ENCODE data around the gene ZKSCAN3. TPM values are rescaled to one million over a fixed set of nuclear protein-coding genes. Genes with fewer than 3 reads are reported as not detected.
"Not testable (repeated sequence)": the region's sequence is repeated elsewhere in the genome, so short reads cannot be mapped to it uniquely, and the experiment has no call there.

ZKSCAN3 gene
- total RNA-seq, 2 experiments from 2014 or later = 2.3 to 3.0 TPM

- POLR2A ChIA-PET = interaction anchor here (0.6 kb wide), 1 partner anchor 13 kb away, joined by 3 read pairs; no protein-coding TSS in a partner anchor
- CTCF ChIA-PET = no interaction called here
Measured at GRCh38 chr6:28395918-28396317, 46.2 kb downstream of the ZKSCAN3 start.

GRCh38 chr6:28399350-28400121 lies 49.8 kb downstream of the ZKSCAN3 start, which contains the start of gene ZSCAN12:
TSS of gene ZSCAN12 (minus strand) at chr6:28399747. CDS start at chr6:28398405, 1,342 bp downstream.
- ATAC-seq = peak; percentile 96

More at GRCh38 chr6:28395918-28396317, 46.2 kb downstream of the ZKSCAN3 start:
- intact Hi-C loops (cut with micrococcal nuclease) = no loop called here
- Mint-ChIP-seq H3K36me3 (ENCODE audit: low read depth) (peaks cover 64% of the 10 kb centered on the region), H3K27me3 (no peaks in the 10 kb centered on the region), H3K4me3 (no peak overlapping the region), H3K9me3 (no peaks in the 10 kb centered on the region), H3K4me1 (ENCODE audit: low read depth) (peaks cover 49% of the 10 kb centered on the region), H3K27ac (no peak overlapping the region)
- DNase-seq = no peak
- ATAC-seq = no peak
- TF ChIP-seq CTCF (IDR thresholded peaks at IDR 0.05) = no peak

GRCh38 chr6:28400122-28400451 lies 50.3 kb downstream of the ZKSCAN3 start:
- ATAC-seq (no peak), DNase-seq (no peak)
- Mint-ChIP-seq H3K4me3 (peak overlapping the region; percentile 91), H3K27ac (peak overlapping the region; percentile 96), H3K36me3 (ENCODE audit: low read depth) (peaks cover 36% of the 10 kb centered on the region), H3K9me3 (no peaks in the 10 kb centered on the region), H3K27me3 (peaks cover 26% of the 10 kb centered on the region), H3K4me1 (ENCODE audit: low read depth) (peaks cover 38% of the 10 kb centered on the region)
- intact Hi-C loops (cut with micrococcal nuclease) = loop anchor here (5.0 kb wide), 1 partner anchor 42 kb away; the partner anchor contains the start of gene ZSCAN23
- ChIA-PET POLR2A (no interaction called here), CTCF (no interaction called here)
- TF ChIP-seq CTCF (IDR thresholded peaks at IDR 0.05) = no peak

More at GRCh38 chr6:28399350-28400121, 49.8 kb downstream of the ZKSCAN3 start, which contains the start of gene ZSCAN12:
- Mint-ChIP-seq H3K27ac (peak within 1 kb of the TSS; percentile 96), H3K4me1 (ENCODE audit: low read depth) (peaks cover 42% of the 10 kb centered on the region), H3K4me3 (peak within 1 kb of the TSS; percentile 91), H3K27me3 (peaks cover 25% of the 10 kb centered on the region), H3K9me3 (no peaks in the 10 kb centered on the region), H3K36me3 (ENCODE audit: low read depth) (peaks cover 37% of the 10 kb centered on the region)
- CTCF ChIA-PET = interaction anchor here (1.0 kb wide), 1 partner anchor 43 kb away, joined by 3 read pairs; no protein-coding TSS in a partner anchor
- POLR2A ChIA-PET = interaction anchor here (0.7 to 1.3 kb wide), 5 partner anchors 9 to 258 kb away, joined by 3 to 4 read pairs (median 3); partner anchors contain the start of gene ZKSCAN8
- intact Hi-C loops (cut with micrococcal nuclease) = loop anchor here (5.0 kb wide), 1 partner anchor 43 kb away; the partner anchor contains the start of gene ZSCAN23
- DNase-seq = peak; percentile 94
- peak; percentile 63 for TF ChIP-seq CTCF (IDR thresholded peaks at IDR 0.05)

GRCh38 chr6:28401172-28401571 lies 51.4 kb downstream of the ZKSCAN3 start:
- Mint-ChIP-seq H3K9me3 (no peaks in the 10 kb centered on the region), H3K27me3 (peaks cover 31% of the 10 kb centered on the region), H3K27ac (no peak overlapping the region), H3K4me1 (ENCODE audit: low read depth) (peaks cover 27% of the 10 kb centered on the region), H3K36me3 (ENCODE audit: low read depth) (peaks cover 26% of the 10 kb centered on the region), H3K4me3 (peak overlapping the region; percentile 42)
- ATAC-seq (no peak), DNase-seq (no peak)
- ChIA-PET POLR2A (no interaction called here), CTCF (no interaction called here)
- no peak for TF ChIP-seq CTCF (IDR thresholded peaks at IDR 0.05)
- intact Hi-C loops (cut with micrococcal nuclease) = loop anchor here (5.0 kb wide), 1 partner anchor 41 kb away; the partner anchor contains the start of gene ZSCAN23

DNA sequence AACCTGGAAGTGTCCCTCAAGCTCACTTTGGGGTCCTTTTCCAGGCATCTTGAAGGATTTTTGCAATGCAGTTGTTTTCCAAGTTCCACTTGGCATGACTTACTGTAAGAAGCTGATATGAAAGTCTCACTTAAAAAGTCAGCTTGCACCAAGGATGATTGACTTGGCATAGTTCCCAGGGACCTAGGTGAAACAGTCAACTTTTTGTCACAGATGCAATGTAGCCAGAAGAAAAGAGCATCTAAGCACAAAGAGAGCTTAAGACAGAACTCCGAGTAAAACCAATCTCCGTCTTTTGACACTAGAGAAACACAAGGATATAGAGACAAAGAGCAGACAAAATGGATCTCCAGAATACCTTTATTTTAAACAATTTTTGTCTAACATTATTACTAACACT lies 52.5 kb downstream of the ZKSCAN3 start:
- Mint-ChIP-seq H3K9me3 (no peaks in the 10 kb centered on the region), H3K4me1 (ENCODE audit: low read depth) (peaks cover 21% of the 10 kb centered on the region), H3K27ac (no peak overlapping the region), H3K27me3 (peaks cover 36% of the 10 kb centered on the region), H3K36me3 (ENCODE audit: low read depth) (peaks cover 15% of the 10 kb centered on the region), H3K4me3 (no peak overlapping the region)
- no peak for TF ChIP-seq CTCF (IDR thresholded peaks at IDR 0.05)
- POLR2A ChIA-PET = no interaction called here
- ATAC-seq (no peak), DNase-seq (no peak)
- intact Hi-C loops (cut with micrococcal nuclease) = loop anchor here (5.0 kb wide), 1 partner anchor 40 kb away; the partner anchor contains the start of gene ZSCAN23
- CTCF ChIA-PET = interaction anchor here (0.7 kb wide), 1 partner anchor 19 kb away, joined by 3 read pairs; no protein-coding TSS in a partner anchor

DNA sequence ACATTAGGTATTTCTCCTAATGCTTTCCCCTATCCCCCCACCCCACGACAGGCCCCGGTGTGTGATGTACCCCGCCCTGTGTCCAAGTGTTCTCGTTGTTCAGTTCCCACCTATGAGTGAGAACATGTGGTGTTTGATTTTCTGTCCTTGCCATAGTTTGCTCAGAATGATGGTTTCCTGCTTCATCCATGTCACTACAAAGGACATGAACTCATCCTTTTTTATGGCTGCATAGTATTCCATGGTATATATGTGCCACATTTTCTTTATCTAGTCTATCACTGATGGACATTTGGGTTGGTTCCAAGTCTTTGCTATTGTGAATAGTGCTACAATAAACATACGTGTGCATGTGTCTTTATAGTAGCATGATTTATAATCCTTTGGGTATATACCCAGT lies 54.2 kb downstream of the ZKSCAN3 start:
- CTCF ChIA-PET, POLR2A ChIA-PET: not testable (repeated sequence)
- H3K27me3 Mint-ChIP-seq = peaks cover 36% of the 10 kb centered on the region

More for the DNA sequence above, 54.2 kb downstream of the ZKSCAN3 start:
- not testable (repeated sequence) for H3K4me3 Mint-ChIP-seq; DNase-seq; H3K9me3 Mint-ChIP-seq; H3K27ac Mint-ChIP-seq; ATAC-seq; H3K36me3 Mint-ChIP-seq (ENCODE audit: low read depth)
- intact Hi-C loops (cut with micrococcal nuclease) = loop anchor here (5.0 kb wide), 1 partner anchor 38 kb away; the partner anchor contains the start of gene ZSCAN23
- peaks cover 25% of the 10 kb centered on the region for H3K4me1 Mint-ChIP-seq (ENCODE audit: low read depth)
